Right lobe of liver (tissue), 4 donors: ENCODE data around the gene DICER1.
"Not testable (repeated sequence)": the region's sequence is repeated elsewhere in the genome, so short reads cannot be mapped to it uniquely, and the experiment has no call there.

Source experiments
- POLR2A ChIP-seq: fragments of 450-650 bp; IDR thresholded peaks from one replicate; pipeline ENCODE4 v1.6.1; 2017; ENCODE audit warnings: antibody characterized with exemption, mild to moderate bottlenecking
- TF ChIP-seq, protein P1 (sequence below), 4 donors: fragments of 200-600 bp in 3 of 4; fragments of 450-650 bp in 1 of 4; IDR thresholded peaks; one replicate each; pipeline versions ENCODE4 v1.5.1 to v1.8.0; 2016 to 2022; ENCODE audit warnings: antibody characterized with exemption in 4 of 4, mild to moderate bottlenecking in 2 of 4
- donor health status: DM: no; HTN: no; CAD: no.
- donor health status: DM: no; HTN: no; CAD: no.
- donor health status: DM: no; HTN: yes; CAD: no.

GRCh38 chr14:95175670-95176069 lies 18.3 kb upstream of the DICER1 start:
- TF ChIP-seq, protein P1, sequence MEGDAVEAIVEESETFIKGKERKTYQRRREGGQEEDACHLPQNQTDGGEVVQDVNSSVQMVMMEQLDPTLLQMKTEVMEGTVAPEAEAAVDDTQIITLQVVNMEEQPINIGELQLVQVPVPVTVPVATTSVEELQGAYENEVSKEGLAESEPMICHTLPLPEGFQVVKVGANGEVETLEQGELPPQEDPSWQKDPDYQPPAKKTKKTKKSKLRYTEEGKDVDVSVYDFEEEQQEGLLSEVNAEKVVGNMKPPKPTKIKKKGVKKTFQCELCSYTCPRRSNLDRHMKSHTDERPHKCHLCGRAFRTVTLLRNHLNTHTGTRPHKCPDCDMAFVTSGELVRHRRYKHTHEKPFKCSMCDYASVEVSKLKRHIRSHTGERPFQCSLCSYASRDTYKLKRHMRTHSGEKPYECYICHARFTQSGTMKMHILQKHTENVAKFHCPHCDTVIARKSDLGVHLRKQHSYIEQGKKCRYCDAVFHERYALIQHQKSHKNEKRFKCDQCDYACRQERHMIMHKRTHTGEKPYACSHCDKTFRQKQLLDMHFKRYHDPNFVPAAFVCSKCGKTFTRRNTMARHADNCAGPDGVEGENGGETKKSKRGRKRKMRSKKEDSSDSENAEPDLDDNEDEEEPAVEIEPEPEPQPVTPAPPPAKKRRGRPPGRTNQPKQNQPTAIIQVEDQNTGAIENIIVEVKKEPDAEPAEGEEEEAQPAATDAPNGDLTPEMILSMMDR (IDR thresholded peaks at IDR 0.05): not testable (repeated sequence)
- not testable (repeated sequence) for TF ChIP-seq POLR2A
